Measurements from ENCODE around the gene SORCS2.

Gene SORCS2

GRCh38 chr4:7422151-7422897 is 230.0 kb downstream of the SORCS2 start:
- DNase-seq, result no peak

GRCh38 chr4:7422898-7423180 is 230.5 kb downstream of the SORCS2 start:
- no peak for DNase-seq

GRCh38 chr4:7423391-7423790 is 231.1 kb downstream of the SORCS2 start:
- DNase-seq, result no peak

- DNase-seq, result no peak
Observed at GRCh38 chr4:7423801-7424552, 231.6 kb downstream of the SORCS2 start.

GRCh38 chr4:7424553-7425111 is 232.3 kb downstream of the SORCS2 start:
- no peak for DNase-seq

- no peak for DNase-seq
Observed at GRCh38 chr4:7425124-7425523, 232.8 kb downstream of the SORCS2 start.

GRCh38 chr4:7425591-7426468 is 233.5 kb downstream of the SORCS2 start:
- DNase-seq, result no peak

- no peak for DNase-seq
Observed at GRCh38 chr4:7426525-7427171, 234.3 kb downstream of the SORCS2 start.

- DNase-seq, result no peak
Observed at GRCh38 chr4:7427361-7427760, 235.0 kb downstream of the SORCS2 start.

GRCh38 chr4:7427831-7428260 is 235.5 kb downstream of the SORCS2 start:
- DNase-seq, result no peak

GRCh38 chr4:7428261-7429068 is 236.1 kb downstream of the SORCS2 start:
- DNase-seq, result no peak

- no peak for DNase-seq
Observed at GRCh38 chr4:7429069-7429416, 236.7 kb downstream of the SORCS2 start.

GRCh38 chr4:7429601-7430078 is 237.3 kb downstream of the SORCS2 start:
- DNase-seq, result no peak

- no peak for DNase-seq
Observed at GRCh38 chr4:7430368-7430964, 238.1 kb downstream of the SORCS2 start.

GRCh38 chr4:7430965-7431695 is 238.8 kb downstream of the SORCS2 start:
- DNase-seq, result no peak

GRCh38 chr4:7431696-7432530 is 239.6 kb downstream of the SORCS2 start:
- DNase-seq, result no peak

- DNase-seq, result no peak
Observed at GRCh38 chr4:7432531-7433375, 240.4 kb downstream of the SORCS2 start.

GRCh38 chr4:7433376-7434140 is 241.2 kb downstream of the SORCS2 start:
- no peak for DNase-seq
